ENCODE results near the gene SLC43A2. TPM values are rescaled to one million over a fixed set of nuclear protein-coding genes. Genes with fewer than 3 reads are reported as not detected.

The SLC43A2 gene
- polyA plus RNA-seq, 1 of the 3 experiments (the other 2 are of a cell fraction) = 9.8 TPM

GRCh38 chr17:1645207-1646171, 16.9 kb upstream of the SLC43A2 start, which contains the start of gene SCARF1:
TSS of gene SCARF1 (minus strand) at chr17:1645732. CDS start at chr17:1645697, 35 bp downstream.
- H3K79me2 ChIP-seq (ENCODE audit: insufficient read depth) = no peaks in the 10 kb centered on the region
- H3K36me3 ChIP-seq (replicated peaks in 1 of 2; ENCODE audit: control insufficient read depth in 1 of 2, insufficient read depth in 2 of 2, low read length in 1 of 2) = peaks cover 0 to 5% of the 10 kb centered on the region in 2 experiments
- no peaks in the 10 kb centered on the region for H3K9me2 ChIP-seq
- H4K20me1 ChIP-seq (ENCODE audit: insufficient read depth) = no peaks in the 10 kb centered on the region
- H3K4me1 ChIP-seq (ENCODE audit: control insufficient read depth in 1 of 2, insufficient read depth in 2 of 2, low read depth in 1 of 2, low read length in 1 of 2) = peaks cover 13 to 27% of the 10 kb centered on the region in 2 experiments; a peak in 2 of 4 replicates
- DNase-seq = no peak
- POLR2A ChIA-PET = interaction anchor here (1.0 kb wide), 1 partner anchor 71 kb away, joined by 3 read pairs; no protein-coding TSS in a partner anchor
- H3K9me3 ChIP-seq = no peaks in the 10 kb centered on the region
- TF ChIP-seq RCOR1 (IDR thresholded peaks at IDR 0.05; ENCODE audit: low read length) = no peak
- no peak for TF ChIP-seq MXI1 (IDR thresholded peaks at IDR 0.05; ENCODE audit: low read depth, low read length)
- TF ChIP-seq YY1 (IDR thresholded peaks at IDR 0.05; ENCODE audit: low read depth) = no peak
- TF ChIP-seq USF2 (IDR thresholded peaks at IDR 0.05; ENCODE audit: borderline replicate concordance, low read depth, low read length) = no peak
- no peak for TF ChIP-seq NRF1 (IDR thresholded peaks at IDR 0.05; ENCODE audit: low read depth, low read length)
- TF ChIP-seq RXRA (IDR thresholded peaks at IDR 0.05; ENCODE audit: borderline replicate concordance, low read depth) = no peak
- TF ChIP-seq TEAD4 (IDR thresholded peaks at IDR 0.05; ENCODE audit: borderline replicate concordance, insufficient read depth) = no peak
- no peak for TF ChIP-seq GATA2 (CRISPR knock-in tag; IDR thresholded peaks at IDR 0.05)
- no peak for TF ChIP-seq USF1 (IDR thresholded peaks at IDR 0.05; ENCODE audit: borderline replicate concordance, low read depth)
- no peak for TF ChIP-seq ELF1 (IDR thresholded peaks at IDR 0.05)
- TF ChIP-seq JUND (IDR thresholded peaks at IDR 0.05) = no peak
- TF ChIP-seq MAX (IDR thresholded peaks at IDR 0.05; ENCODE audit: low read depth) = no peak
- TF ChIP-seq FOXM1 (IDR thresholded peaks at IDR 0.05; ENCODE audit: low read depth) = no peak
- TF ChIP-seq PBX3 (IDR thresholded peaks at IDR 0.05) = no peak
- no peak for TF ChIP-seq SMC3 (IDR thresholded peaks at IDR 0.05; ENCODE audit: low read depth, low read length)
- TF ChIP-seq EP300 (IDR thresholded peaks at IDR 0.05; ENCODE audit: borderline replicate concordance in 1 of 2, low read depth in 1 of 2, low read length in 1 of 2) = no peak
- no peak for TF ChIP-seq EZH2phosphoT487 (IDR thresholded peaks at IDR 0.05; ENCODE audit: borderline replicate concordance, low read depth)
- no peak for TF ChIP-seq FOSL2 (IDR thresholded peaks at IDR 0.05; ENCODE audit: borderline replicate concordance, low read depth)
- peaks cover 12% of the 10 kb centered on the region for H3F3A ChIP-seq (replicated peaks; ENCODE audit: insufficient read depth)
- no peak within 1 kb of the TSS; the same call in 1 of the 2 replicates for H3K4me2 ChIP-seq
- no peak within 1 kb of the TSS for H3K27ac ChIP-seq (ENCODE audit: low read depth in 2 of 2, low read length in 1 of 2)
- 95% methylated on average over 20 of the region's 25 CpGs for WGBS (ENCODE audit: low lambda C conversion rate)
- no peak within 1 kb of the TSS for H3K9ac ChIP-seq
- H3K27me3 ChIP-seq (ENCODE audit: insufficient read depth) = no peaks in the 10 kb centered on the region
- CTCF ChIA-PET = interaction anchor here (1.0 to 6.8 kb wide), 4 partner anchors 16 to 72 kb away, joined by 3 to 65 read pairs (median 6); no protein-coding TSS in a partner anchor
- no peak within 1 kb of the TSS for H2AFZ ChIP-seq (ENCODE audit: low read depth)
- H3K4me3 ChIP-seq (ENCODE audit: low read depth in 2 of 2, low read length in 1 of 2) = no peak within 1 kb of the TSS

Data from SK-N-SH (cell line).